ENCODE measurements around the gene VAV3. TPM values are rescaled to one million over a fixed set of nuclear protein-coding genes. Genes with fewer than 3 reads are reported as not detected.

Gene VAV3
- total and polyA plus RNA-seq, 10 of the 15 experiments (the other 5 are each of a cell fraction or from before 2014, with no cell fraction given), result 0.84 to 5.5 (median 3.4) TPM

DNA sequence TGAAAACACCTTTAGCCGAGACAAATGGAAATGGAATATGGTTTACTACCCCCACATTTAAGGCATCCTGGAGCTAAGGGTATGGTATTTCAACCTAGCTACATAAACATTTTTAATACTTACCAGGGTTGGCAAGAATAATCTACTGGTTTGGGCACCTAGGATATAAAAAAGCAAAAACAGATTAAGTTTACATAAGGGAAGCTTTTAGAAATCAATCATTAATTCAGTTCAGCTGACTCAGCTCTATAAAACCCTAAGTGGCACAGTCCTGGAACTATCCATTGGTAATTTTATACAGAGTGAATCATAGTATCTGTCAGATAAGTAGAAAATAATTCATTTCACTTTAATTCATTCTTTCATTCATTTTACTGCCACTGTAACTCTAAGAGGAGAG lies 355.2 kb downstream of the VAV3 start:
- Histone ChIP-seq H4K20me1 (ENCODE audit: control insufficient read depth, insufficient read depth) (no peaks in the 10 kb centered on the region), H3K4me3 (no peak overlapping the region), H3K27me3 (replicated peaks in 1 of 2; ENCODE audit: control insufficient read depth in 2 of 2, insufficient read depth in 2 of 2, low read length in 1 of 2) (no peaks in the 10 kb centered on the region), H3K36me3 (ENCODE audit: control insufficient read depth in 2 of 2, insufficient read depth in 2 of 2, low read length in 1 of 2) (no peaks in the 10 kb centered on the region), H3K9me3 (replicated peaks; ENCODE audit: control insufficient read depth, insufficient read depth, low read length) (no peaks in the 10 kb centered on the region; the same call in 2 of the 3 replicates), H3K27ac (ENCODE audit: control insufficient read depth, insufficient read depth) (no peak overlapping the region), H2AFZ (ENCODE audit: control insufficient read depth, low read depth, low read length) (no peak overlapping the region), H3K79me2 (ENCODE audit: control insufficient read depth, insufficient read depth, low read length) (no peaks in the 10 kb centered on the region), H3K9ac (ENCODE audit: control insufficient read depth, insufficient read depth, low read length) (no peak overlapping the region), H3K4me1 (ENCODE audit: control insufficient read depth, insufficient read depth, low read length) (no peaks in the 10 kb centered on the region), H3K4me2 (ENCODE audit: control insufficient read depth, insufficient read depth) (no peak overlapping the region)
- RAD21 ChIA-PET (ENCODE audit: unreplicated experiment), result no interaction called here
- WGBS (ENCODE audit: insufficient coverage, insufficient replicate concordance, low lambda C conversion rate, missing lambda C conversion rate), result 4% methylated on average over 1 of the region's 1 CpG
- CTCF ChIA-PET, result no interaction called here
- no peak for DNase-seq (ENCODE audit: low read depth, low spot score)
- BruUV-seq (replicated peaks), result no TSS peak
- no peak for FAIRE-seq
- SMC1A ChIA-PET (ENCODE audit: uncharacterized antibody, unreplicated experiment), result interaction anchor here (0.5 kb wide), 1 partner anchor 10 kb away, joined by 3 read pairs; no protein-coding TSS in a partner anchor
- POLR2A ChIA-PET, result no interaction called here
- TF ChIP-seq, protein P1, sequence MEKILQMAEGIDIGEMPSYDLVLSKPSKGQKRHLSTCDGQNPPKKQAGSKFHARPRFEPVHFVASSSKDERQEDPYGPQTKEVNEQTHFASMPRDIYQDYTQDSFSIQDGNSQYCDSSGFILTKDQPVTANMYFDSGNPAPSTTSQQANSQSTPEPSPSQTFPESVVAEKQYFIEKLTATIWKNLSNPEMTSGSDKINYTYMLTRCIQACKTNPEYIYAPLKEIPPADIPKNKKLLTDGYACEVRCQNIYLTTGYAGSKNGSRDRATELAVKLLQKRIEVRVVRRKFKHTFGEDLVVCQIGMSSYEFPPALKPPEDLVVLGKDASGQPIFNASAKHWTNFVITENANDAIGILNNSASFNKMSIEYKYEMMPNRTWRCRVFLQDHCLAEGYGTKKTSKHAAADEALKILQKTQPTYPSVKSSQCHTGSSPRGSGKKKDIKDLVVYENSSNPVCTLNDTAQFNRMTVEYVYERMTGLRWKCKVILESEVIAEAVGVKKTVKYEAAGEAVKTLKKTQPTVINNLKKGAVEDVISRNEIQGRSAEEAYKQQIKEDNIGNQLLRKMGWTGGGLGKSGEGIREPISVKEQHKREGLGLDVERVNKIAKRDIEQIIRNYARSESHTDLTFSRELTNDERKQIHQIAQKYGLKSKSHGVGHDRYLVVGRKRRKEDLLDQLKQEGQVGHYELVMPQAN (conservative IDR thresholded peaks at IDR 0.05), result no peak
- TF ChIP-seq SUZ12 (IDR thresholded peaks at IDR 0.05; ENCODE audit: unreplicated experiment) (no peak), HDAC2 (IDR thresholded peaks at IDR 0.05) (no peak), BHLHE40 (IDR thresholded peaks at IDR 0.05; ENCODE audit: borderline replicate concordance in 1 of 2, low read depth in 2 of 2, low read length in 1 of 2) (no peak), MXI1 (IDR thresholded peaks at IDR 0.05; ENCODE audit: low read depth, low read length) (no peak), IKZF2 (IDR thresholded peaks at IDR 0.05) (no peak), NFYB (IDR thresholded peaks at IDR 0.05; ENCODE audit: insufficient read depth, low read depth, low read length) (no peak), TCF3 (IDR thresholded peaks at IDR 0.05; ENCODE audit: borderline replicate concordance, insufficient read depth, low read depth, low read length) (no peak)
- TF ChIP-seq, protein P2, sequence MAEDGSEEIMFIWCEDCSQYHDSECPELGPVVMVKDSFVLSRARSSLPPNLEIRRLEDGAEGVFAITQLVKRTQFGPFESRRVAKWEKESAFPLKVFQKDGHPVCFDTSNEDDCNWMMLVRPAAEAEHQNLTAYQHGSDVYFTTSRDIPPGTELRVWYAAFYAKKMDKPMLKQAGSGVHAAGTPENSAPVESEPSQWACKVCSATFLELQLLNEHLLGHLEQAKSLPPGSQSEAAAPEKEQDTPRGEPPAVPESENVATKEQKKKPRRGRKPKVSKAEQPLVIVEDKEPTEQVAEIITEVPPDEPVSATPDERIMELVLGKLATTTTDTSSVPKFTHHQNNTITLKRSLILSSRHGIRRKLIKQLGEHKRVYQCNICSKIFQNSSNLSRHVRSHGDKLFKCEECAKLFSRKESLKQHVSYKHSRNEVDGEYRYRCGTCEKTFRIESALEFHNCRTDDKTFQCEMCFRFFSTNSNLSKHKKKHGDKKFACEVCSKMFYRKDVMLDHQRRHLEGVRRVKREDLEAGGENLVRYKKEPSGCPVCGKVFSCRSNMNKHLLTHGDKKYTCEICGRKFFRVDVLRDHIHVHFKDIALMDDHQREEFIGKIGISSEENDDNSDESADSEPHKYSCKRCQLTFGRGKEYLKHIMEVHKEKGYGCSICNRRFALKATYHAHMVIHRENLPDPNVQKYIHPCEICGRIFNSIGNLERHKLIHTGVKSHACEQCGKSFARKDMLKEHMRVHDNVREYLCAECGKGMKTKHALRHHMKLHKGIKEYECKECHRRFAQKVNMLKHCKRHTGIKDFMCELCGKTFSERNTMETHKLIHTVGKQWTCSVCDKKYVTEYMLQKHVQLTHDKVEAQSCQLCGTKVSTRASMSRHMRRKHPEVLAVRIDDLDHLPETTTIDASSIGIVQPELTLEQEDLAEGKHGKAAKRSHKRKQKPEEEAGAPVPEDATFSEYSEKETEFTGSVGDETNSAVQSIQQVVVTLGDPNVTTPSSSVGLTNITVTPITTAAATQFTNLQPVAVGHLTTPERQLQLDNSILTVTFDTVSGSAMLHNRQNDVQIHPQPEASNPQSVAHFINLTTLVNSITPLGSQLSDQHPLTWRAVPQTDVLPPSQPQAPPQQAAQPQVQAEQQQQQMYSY (CRISPR knock-in tag; IDR thresholded peaks at IDR 0.05), result no peak
- no peak for ATAC-seq
- in situ Hi-C loops (cut with MboI), result no loop called here
- intact Hi-C loops (cut with micrococcal nuclease; ENCODE audit: unreplicated experiment), result no loop called here

Data from GM12878 (cell line).